Keratinocyte (primary cell): ENCODE data around the gene TMEM132D. TPM values are rescaled to one million over a fixed set of nuclear protein-coding genes. Genes with fewer than 3 reads are reported as not detected.

ENCODE experiments used
- DNase-seq: peaks from one replicate; pipeline ENCODE4 v3.0.0-alpha.2; 2011; ENCODE audit warnings: low read depth, missing footprints, low spot score
- FAIRE-seq: peaks from 2 replicates; lab custom pipeline; 2011; peaks lifted over from hg19 to GRCh38; lab: Jason Lieb, UNC
- H2AFZ ChIP-seq: 2 replicates; pipeline ENCODE4 v1.6.0; 2012; ENCODE audit warnings: low read length, control low read depth, inconsistent platforms; ENCODE audit not compliant: control insufficient read depth
- H3K27ac ChIP-seq: 2 replicates; pipeline ENCODE4 v1.5.1; 2011; ENCODE audit warnings: low read length; ENCODE audit not compliant: control insufficient read depth, insufficient read depth
- H3K27me3 ChIP-seq: 3 replicates; pipeline ENCODE4 v1.6.0; 2011; ENCODE audit warnings: low read length; ENCODE audit not compliant: control insufficient read depth, insufficient read depth; ENCODE audit errors: extremely low read depth
- H3K36me3 ChIP-seq, 2 experiments: 2 replicates in 1 of 2; 3 replicates in 1 of 2; pipeline ENCODE4 v1.5.1; 2011; ENCODE audit warnings: low read length in 2 of 2, mild to moderate bottlenecking in 1 of 2; ENCODE audit not compliant: control insufficient read depth in 2 of 2, insufficient read depth in 2 of 2; ENCODE audit errors: extremely low read depth in 1 of 2
- H3K4me1 ChIP-seq: 3 replicates; pipeline ENCODE4 v1.5.1; 2011; ENCODE audit warnings: low read length; ENCODE audit not compliant: control insufficient read depth, insufficient read depth; ENCODE audit errors: extremely low read depth
- H3K4me2 ChIP-seq: 3 replicates; pipeline ENCODE4 v1.6.0; 2011; ENCODE audit warnings: low read depth, low read length; ENCODE audit not compliant: control insufficient read depth, insufficient read depth; ENCODE audit errors: extremely low read depth
- H3K4me3 ChIP-seq, 3 experiments: fragments of 200-600 bp in 1 of 3; sonication (generic) in 1 of 3; 2 replicates in 2 of 3; 3 replicates in 1 of 3; pipeline ENCODE4 v1.5.1; 2011 to 2016; ENCODE audit warnings: low read length in 3 of 3, mild to moderate bottlenecking in 3 of 3, control low read depth in 2 of 3, inconsistent platforms in 1 of 3, low read depth in 1 of 3, mixed read lengths in 1 of 3, mixed run types in 1 of 3, moderate library complexity in 1 of 3; ENCODE audit not compliant: control insufficient read depth in 2 of 3, insufficient read depth in 2 of 3; ENCODE audit errors: extremely low read depth in 1 of 3
- H3K79me2 ChIP-seq: 2 replicates; pipeline ENCODE4 v1.6.0; 2012; ENCODE audit warnings: low read length; ENCODE audit not compliant: control insufficient read depth, insufficient read depth
- H3K9ac ChIP-seq: 3 replicates; pipeline ENCODE4 v1.6.0; 2011; ENCODE audit warnings: low read length; ENCODE audit not compliant: control insufficient read depth, insufficient read depth; ENCODE audit errors: extremely low read depth
- H3K9me1 ChIP-seq: 3 replicates; pipeline ENCODE4 v1.6.0; 2011; ENCODE audit warnings: low read length; ENCODE audit not compliant: control insufficient read depth, insufficient read depth; ENCODE audit errors: extremely low read depth
- H3K9me3 ChIP-seq: 2 replicates; pipeline ENCODE4 v1.5.1; 2012; ENCODE audit warnings: low read depth, low read length; ENCODE audit not compliant: control insufficient read depth
- H4K20me1 ChIP-seq: 3 replicates; pipeline ENCODE4 v1.6.0; 2011; ENCODE audit warnings: low read length; ENCODE audit not compliant: control insufficient read depth, insufficient read depth; ENCODE audit errors: extremely low read depth
- EZH2 ChIP-seq: IDR thresholded peaks from one replicate; pipeline ENCODE4 v1.6.1; 2012; ENCODE audit warnings: inconsistent platforms, mild to moderate bottlenecking, low read length, moderate library complexity
- dilution Hi-C: fragments of 300-500 bp; cut with MboI; formaldehyde crosslinking; loops from one replicate; pipeline ENCODE4 v1.7.0; 2020; ENCODE audit warnings: low sequenced_read_pairs; ENCODE audit not compliant: extremely low pct_ligation_motif_present
- polyA minus RNA-seq, 3 experiments: library from RNA; depleted of rRNA, polyadenylated mRNA; stranded (reverse); fragments of >200 nt; gene quantifications; 1 replicate in 1 of 3; 2 replicates in 1 of 3; 3 replicates in 1 of 3; pipeline ENCODE4 v1.2.3, GENCODE V29; 2011
- polyA plus RNA-seq, 5 experiments: library from polyadenylated mRNA; depleted of rRNA in 3 of 5; stranded (reverse) in 3 of 5; stranded (forward) in 1 of 5; unstranded in 1 of 5; fragments of >200 nt; gene quantifications; 1 replicate in 1 of 5; 2 replicates in 3 of 5; 3 replicates in 1 of 5; pipeline versions ENCODE4 v1.2.1 to v1.2.3, GENCODE V29; 2011 to 2012; ENCODE audit warnings: missing spikeins in 2 of 5, low read depth in 1 of 5, low replicate concordance in 1 of 5
- TF ChIP-seq, protein P1 (sequence below), 3 experiments: IDR thresholded peaks in 1 of 3; conservative IDR thresholded peaks in 1 of 3; optimal IDR thresholded peaks in 1 of 3; 2 replicates in 2 of 3; 3 replicates in 1 of 3; pipeline versions ENCODE3 to v1.5.1; 2011; ENCODE audit warnings: low read length in 3 of 3, mild to moderate bottlenecking in 3 of 3, moderate library complexity in 2 of 3, control low read depth in 1 of 3, inconsistent platforms in 1 of 3; ENCODE audit not compliant: insufficient read depth in 2 of 3; ENCODE audit errors: extremely low read depth in 1 of 3

Gene TMEM132D
- polyA plus RNA-seq (not detected in 3 replicates), polyA minus RNA-seq (not detected in 3 replicates)
- not detected for polyA plus RNA-seq (2011; ENCODE audit: low read depth)
- polyA plus RNA-seq (2011; cell fraction: cytosol; rRNA removed), result not detected in 2 replicates
- not detected in 2 replicates for polyA plus RNA-seq (2011; cell fraction: nucleus; rRNA removed)
- polyA plus RNA-seq (2012; ENCODE audit: low replicate concordance), result not detected in 2 replicates
- not detected for polyA minus RNA-seq (2011; cell fraction: cytosol; rRNA and poly(A)+ RNA removed)
- not detected in 2 replicates for polyA minus RNA-seq (2011; cell fraction: nucleus; rRNA and poly(A)+ RNA removed)

DNA sequence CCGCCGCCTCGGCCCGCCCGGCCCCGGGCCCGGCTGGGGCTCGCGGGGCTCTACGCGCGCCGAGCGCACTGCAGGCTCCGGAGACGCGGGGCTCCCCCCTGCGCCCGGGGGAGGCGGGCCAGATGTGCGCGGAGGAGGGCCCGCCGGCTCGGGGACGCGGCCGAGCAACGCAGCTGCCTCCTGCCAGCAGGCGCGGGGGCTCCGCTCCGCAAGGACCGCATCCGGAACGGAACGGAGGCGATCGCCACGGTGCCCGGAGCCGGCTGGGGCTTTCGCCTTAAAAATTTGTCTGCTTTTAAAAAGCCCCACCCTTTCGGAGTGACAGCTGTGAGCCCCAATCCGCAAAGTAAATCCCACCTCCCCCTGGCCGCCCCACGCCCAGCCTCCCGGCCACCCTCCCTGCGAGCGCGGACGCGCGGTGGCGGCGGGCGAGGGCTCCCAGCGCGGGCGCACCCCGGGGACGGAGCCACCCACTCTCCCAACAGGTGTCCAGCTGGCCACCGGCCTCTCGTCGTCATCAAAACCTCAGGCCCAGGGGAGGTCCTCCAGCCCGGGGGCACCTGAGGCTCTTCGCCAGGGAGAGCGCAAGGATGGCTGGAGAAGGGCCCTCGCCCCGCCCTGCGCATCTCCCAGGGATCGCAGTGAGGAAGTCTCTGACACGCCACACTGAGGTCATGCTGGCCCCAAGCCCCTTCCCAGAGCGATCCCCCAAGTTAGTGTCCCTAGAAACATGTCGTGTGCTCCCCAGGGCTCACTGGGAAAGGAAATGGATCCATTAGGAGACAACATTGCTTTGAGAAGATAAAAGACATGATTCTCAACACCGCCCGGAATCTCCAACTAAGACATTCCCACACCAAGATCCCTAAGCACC is at the start of gene TMEM132D:
TMEM132D (minus strand) TSS at position 70 of the 874 bp plus-strand sequence.
- H2AFZ ChIP-seq, result no peak within 1 kb of the TSS
- dilution Hi-C loops, result no loop called here

DNA sequence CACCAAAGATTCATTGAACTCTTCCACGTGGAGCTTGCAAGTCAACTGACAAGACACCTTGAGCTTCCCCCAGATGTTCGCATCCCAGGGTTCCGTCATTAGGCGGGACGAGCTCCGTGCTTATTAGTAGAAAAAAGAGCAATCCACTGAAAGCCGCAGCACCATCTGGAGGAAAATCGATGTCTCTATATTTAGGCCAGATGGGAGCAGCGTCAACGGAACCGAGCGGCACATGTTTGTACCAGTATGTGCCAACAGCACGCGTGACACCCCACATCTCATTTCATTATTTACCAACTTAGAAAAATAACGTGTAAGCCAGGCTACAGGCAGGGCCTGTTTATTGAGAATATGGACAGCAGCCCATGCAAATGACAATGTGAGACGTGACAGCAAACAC is 45.8 kb upstream of the TMEM132D start:
- Histone ChIP-seq H3K9me3 (no peaks in the 10 kb centered on the region), H3K27ac (no peak overlapping the region), H2AFZ (no peak overlapping the region), H3K4me1 (no peaks in the 10 kb centered on the region), H3K27me3 (no peaks in the 10 kb centered on the region), H3K9ac (no peak overlapping the region), H3K4me3 (no peak overlapping the region), H3K36me3 (no peaks in the 10 kb centered on the region), H3K79me2 (no peaks in the 10 kb centered on the region), H3K9me1 (no peaks in the 10 kb centered on the region), H3K4me2 (no peak overlapping the region), H4K20me1 (no peaks in the 10 kb centered on the region)
- FAIRE-seq (no peak), DNase-seq (no peak)
- TF ChIP-seq, protein P1, sequence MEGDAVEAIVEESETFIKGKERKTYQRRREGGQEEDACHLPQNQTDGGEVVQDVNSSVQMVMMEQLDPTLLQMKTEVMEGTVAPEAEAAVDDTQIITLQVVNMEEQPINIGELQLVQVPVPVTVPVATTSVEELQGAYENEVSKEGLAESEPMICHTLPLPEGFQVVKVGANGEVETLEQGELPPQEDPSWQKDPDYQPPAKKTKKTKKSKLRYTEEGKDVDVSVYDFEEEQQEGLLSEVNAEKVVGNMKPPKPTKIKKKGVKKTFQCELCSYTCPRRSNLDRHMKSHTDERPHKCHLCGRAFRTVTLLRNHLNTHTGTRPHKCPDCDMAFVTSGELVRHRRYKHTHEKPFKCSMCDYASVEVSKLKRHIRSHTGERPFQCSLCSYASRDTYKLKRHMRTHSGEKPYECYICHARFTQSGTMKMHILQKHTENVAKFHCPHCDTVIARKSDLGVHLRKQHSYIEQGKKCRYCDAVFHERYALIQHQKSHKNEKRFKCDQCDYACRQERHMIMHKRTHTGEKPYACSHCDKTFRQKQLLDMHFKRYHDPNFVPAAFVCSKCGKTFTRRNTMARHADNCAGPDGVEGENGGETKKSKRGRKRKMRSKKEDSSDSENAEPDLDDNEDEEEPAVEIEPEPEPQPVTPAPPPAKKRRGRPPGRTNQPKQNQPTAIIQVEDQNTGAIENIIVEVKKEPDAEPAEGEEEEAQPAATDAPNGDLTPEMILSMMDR (optimal IDR thresholded peaks at IDR 0.05 in 1 of 3, IDR thresholded peaks at IDR 0.05 in 1 of 3, conservative IDR thresholded peaks at IDR 0.05 in 1 of 3; ENCODE audit: extremely low read depth in 1 of 3, insufficient read depth in 2 of 3, low read length in 3 of 3), result no peak
- no peak for TF ChIP-seq EZH2
- dilution Hi-C loops, result no loop called here

More for the DNA sequence above, at the start of gene TMEM132D:
- H3K9me3 ChIP-seq, result no peaks in the 10 kb centered on the region
- H3K4me3 ChIP-seq, result no peak within 1 kb of the TSS
- no peaks in the 10 kb centered on the region for H3K4me1 ChIP-seq
- no peaks in the 10 kb centered on the region for H3K9me1 ChIP-seq
- FAIRE-seq, result no peak
- no peak for DNase-seq
- peaks cover 28% of the 10 kb centered on the region for H3K27me3 ChIP-seq
- no peaks in the 10 kb centered on the region for H3K36me3 ChIP-seq
- no peaks in the 10 kb centered on the region for H3K79me2 ChIP-seq
- no peak within 1 kb of the TSS for H3K4me2 ChIP-seq
- no peaks in the 10 kb centered on the region for H4K20me1 ChIP-seq
- H3K9ac ChIP-seq, result no peak within 1 kb of the TSS
- no peak for TF ChIP-seq EZH2
- TF ChIP-seq, protein P1 (optimal IDR thresholded peaks at IDR 0.05 in 1 of 3, IDR thresholded peaks at IDR 0.05 in 1 of 3, conservative IDR thresholded peaks at IDR 0.05 in 1 of 3; ENCODE audit: extremely low read depth in 1 of 3, insufficient read depth in 2 of 3, low read length in 3 of 3), result no peak
- H3K27ac ChIP-seq, result no peak within 1 kb of the TSS
